Epithelial cell of esophagus (primary cell): ENCODE results near the gene ST8SIA5.
"Not testable (repeated sequence)": the region's sequence is repeated elsewhere in the genome, so short reads cannot be mapped to it uniquely, and the experiment has no call there.

Experiments used
- DNase-seq: peaks from one replicate; pipeline ENCODE4 v3.0.0; 2010; ENCODE audit warnings: low read depth
- H3K4me3 ChIP-seq: 2 replicates; pipeline ENCODE4 v1.5.1; 2011; ENCODE audit warnings: mild to moderate bottlenecking, low read length, control low read depth
- CTCF ChIP-seq: IDR thresholded peaks from 2 replicates; pipeline ENCODE4 v1.5.1; 2011; ENCODE audit warnings: low read depth, mild to moderate bottlenecking, low read length, control low read depth, inconsistent platforms; ENCODE audit not compliant: insufficient read depth; ENCODE audit errors: missing control alignments

Gene ST8SIA5

GRCh38 chr18:46756559-46757201, at the start of gene ST8SIA5:
Gene ST8SIA5 (minus strand): TSS chr18:46757053. CDS start chr18:46756508, 545 bp downstream.
- TF ChIP-seq CTCF = no peak
- H3K4me3 ChIP-seq = no peak within 1 kb of the TSS
- DNase-seq = no peak

GRCh38 chr18:46795945-46796344, 39.1 kb upstream of the ST8SIA5 start:
- DNase-seq, H3K4me3 ChIP-seq: not testable (repeated sequence)

GRCh38 chr18:46794607-46795006, 37.8 kb upstream of the ST8SIA5 start:
- no peak overlapping the region for H3K4me3 ChIP-seq
- no peak for DNase-seq
- no peak for TF ChIP-seq CTCF

GRCh38 chr18:46793565-46793964, 36.7 kb upstream of the ST8SIA5 start:
- no peak for TF ChIP-seq CTCF
- no peak overlapping the region for H3K4me3 ChIP-seq
- no peak for DNase-seq

- DNase-seq = no peak
- TF ChIP-seq CTCF = no peak
- H3K4me3 ChIP-seq = no peak overlapping the region
These were observed 32.2 kb upstream of the ST8SIA5 start for GRCh38 chr18:46789088-46789487.

GRCh38 chr18:46787674-46788073, 30.8 kb upstream of the ST8SIA5 start:
- DNase-seq = no peak
- no peak overlapping the region for H3K4me3 ChIP-seq
- no peak for TF ChIP-seq CTCF

- no peak for TF ChIP-seq CTCF
- no peak for DNase-seq
- H3K4me3 ChIP-seq = no peak overlapping the region
These were observed 15.5 kb upstream of the ST8SIA5 start for GRCh38 chr18:46772357-46772756.

- TF ChIP-seq CTCF = no peak
- H3K4me3 ChIP-seq = no peak overlapping the region
- no peak for DNase-seq
These were observed 14.3 kb upstream of the ST8SIA5 start for GRCh38 chr18:46771141-46771540.
